ENCODE results near the gene OTUB2.

GRCh38 chr14:93991212-93991611 lies 34.9 kb upstream of the OTUB2 start:
- no peak for TF ChIP-seq CTCF (IDR thresholded peaks at IDR 0.05)
- no peak for TF ChIP-seq POLR2A (IDR thresholded peaks at IDR 0.05; ENCODE audit: low read depth)
- TF ChIP-seq POLR2AphosphoS5 (IDR thresholded peaks at IDR 0.05): no peak
- no peak for TF ChIP-seq EP300 (IDR thresholded peaks at IDR 0.05)
